ENCODE data around the gene CENPU. TPM values are rescaled to one million over a fixed set of nuclear protein-coding genes. Genes with fewer than 3 reads are reported as not detected.

CENPU gene
- total and polyA plus RNA-seq, 2 of the 8 experiments (the other 6 are each of a cell fraction or from before 2014, with no cell fraction given), result 32.1 to 122 TPM

DNA sequence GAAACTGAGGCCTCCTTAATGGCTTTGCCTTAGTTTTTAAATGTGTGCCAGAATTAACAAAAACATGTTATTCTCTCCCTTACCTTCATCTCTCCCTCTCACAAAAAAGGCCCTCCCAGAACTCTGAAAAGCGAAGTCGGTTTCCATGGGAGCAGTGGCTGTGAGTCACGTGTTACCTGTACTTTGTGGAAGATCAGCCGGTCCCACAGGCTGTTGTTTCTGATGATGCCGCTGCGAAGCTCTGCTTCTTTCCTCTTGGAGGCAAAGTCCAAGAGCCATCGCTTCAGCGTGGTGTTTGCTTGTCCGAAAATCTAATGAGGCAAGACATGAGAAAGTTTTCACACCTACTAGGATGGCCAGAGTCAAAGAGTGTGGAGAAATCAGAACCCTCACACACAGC, 32.5 kb upstream of the CENPU start:
- ChIA-PET POLR2A (ENCODE audit: partially characterized antibody) (interaction anchor here (1.0 kb wide), 1 partner anchor 33 kb away, joined by 3 read pairs; no protein-coding TSS in a partner anchor), CTCF (ENCODE audit: partially characterized antibody) (interaction anchor here (0.5 to 1.8 kb wide), 9 partner anchors 17 to 368 kb away, joined by 3 to 8 read pairs (median 4); no protein-coding TSS in a partner anchor)
- FAIRE-seq (no peak), DNase-seq (ENCODE audit: low read depth in 1 of 2, low spot score in 2 of 2) (no peak)
- Histone ChIP-seq H3K56ac (replicated peaks; ENCODE audit: insufficient read length, low read depth, low read length) (no peak overlapping the region), H4K91ac (replicated peaks; ENCODE audit: insufficient read length, low read length) (no peak overlapping the region), H3K4me2 (ENCODE audit: insufficient read depth in 1 of 2, low read depth in 2 of 2, low read length in 2 of 2) (no peak overlapping the region), H2BK15ac (ENCODE audit: low read length) (no peak overlapping the region), H3K36me3 (ENCODE audit: control insufficient read depth in 2 of 4, insufficient read depth in 4 of 4, low read length in 3 of 4) (no peaks in the 10 kb centered on the region), H3K27ac (ENCODE audit: low read depth, low read length) (no peak overlapping the region), H3K4me1 (replicated peaks in 1 of 4; ENCODE audit: control insufficient read depth in 3 of 4, insufficient read depth in 4 of 4, low read length in 3 of 4) (no peaks in the 10 kb centered on the region), H3K9me3 (ENCODE audit: insufficient read depth in 2 of 2, low read depth in 1 of 2, low read length in 1 of 2) (no peaks in the 10 kb centered on the region), H3K14ac (ENCODE audit: insufficient read length) (no peak overlapping the region), H3K79me2 (ENCODE audit: control insufficient read depth in 1 of 2, insufficient read depth in 2 of 2, low read length in 2 of 2) (no peaks in the 10 kb centered on the region), H3K4me3 (ENCODE audit: extremely low read depth in 1 of 4, insufficient read depth in 2 of 4, low read depth in 3 of 4, low read length in 4 of 4) (no peak overlapping the region), H3K23ac (ENCODE audit: insufficient read length) (no peak overlapping the region), H2BK120ac (replicated peaks; ENCODE audit: low read depth, low read length) (no peak overlapping the region), H4K5ac (ENCODE audit: insufficient read length, low read depth, low read length) (no peak overlapping the region), H3K18ac (ENCODE audit: extremely low read depth, low read length) (no peak overlapping the region), H3K9ac (replicated peaks in 1 of 4; ENCODE audit: extremely low read depth in 1 of 4, low read depth in 3 of 4, low read length in 3 of 4) (no peak overlapping the region; a peak in 1 of 7 replicates), H3K79me1 (ENCODE audit: low read depth, low read length) (no peaks in the 10 kb centered on the region), H2AK5ac (ENCODE audit: low read depth, low read length) (no peak overlapping the region), H3K27me3 (replicated peaks in 1 of 4; ENCODE audit: control insufficient read depth in 3 of 4, extremely low read depth in 1 of 4, insufficient read depth in 3 of 4, low read length in 3 of 4) (no peaks in the 10 kb centered on the region), H4K20me1 (replicated peaks in 1 of 2; ENCODE audit: control insufficient read depth in 1 of 2, insufficient read depth in 2 of 2, low read length in 2 of 2) (no peaks in the 10 kb centered on the region), H2AFZ (ENCODE audit: low read length) (no peak overlapping the region), H3K23me2 (ENCODE audit: low read depth, low read length) (no peaks in the 10 kb centered on the region), H4K8ac (ENCODE audit: extremely low read depth, insufficient read depth, low read length) (no peak overlapping the region), H2BK5ac (ENCODE audit: low read depth, low read length) (no peak overlapping the region), H3K4ac (replicated peaks; ENCODE audit: insufficient read length, low read depth, low read length) (no peak overlapping the region), H2BK12ac (ENCODE audit: low read depth, low read length) (no peak overlapping the region), H2BK20ac (ENCODE audit: low read length) (no peak overlapping the region)
- WGBS, 2 experiments (ENCODE audit: extremely low coverage in 1 of 2, insufficient coverage in 1 of 2, insufficient read length in 1 of 2, insufficient replicate concordance in 2 of 2, low coverage in 1 of 2, low lambda C conversion rate in 2 of 2, missing lambda C conversion rate in 1 of 2), result 92% methylated on average over 9 of the region's 9 CpGs; no CpG with 5 or more reads in 1 of the 2 experiments
- TF ChIP-seq HDAC2 (IDR thresholded peaks at IDR 0.05; ENCODE audit: borderline replicate concordance in 1 of 2, low read depth in 2 of 2, low read length in 2 of 2) (no peak), CBX5 (IDR thresholded peaks at IDR 0.05; ENCODE audit: low read depth, low read length) (no peak), CHD2 (IDR thresholded peaks at IDR 0.05; ENCODE audit: low read length) (no peak), TAF7 (optimal IDR thresholded peaks at IDR 0.05; ENCODE audit: borderline replicate concordance, low read depth, low read length) (no peak), SUZ12 (IDR thresholded peaks at IDR 0.05; ENCODE audit: low read length) (no peak), SRF (IDR thresholded peaks at IDR 0.05; ENCODE audit: low read depth, low read length) (no peak), SP2 (IDR thresholded peaks at IDR 0.05; ENCODE audit: low read length) (no peak), TCF12 (IDR thresholded peaks at IDR 0.05; ENCODE audit: low read depth, low read length) (no peak)
- TF ChIP-seq, protein P1, sequence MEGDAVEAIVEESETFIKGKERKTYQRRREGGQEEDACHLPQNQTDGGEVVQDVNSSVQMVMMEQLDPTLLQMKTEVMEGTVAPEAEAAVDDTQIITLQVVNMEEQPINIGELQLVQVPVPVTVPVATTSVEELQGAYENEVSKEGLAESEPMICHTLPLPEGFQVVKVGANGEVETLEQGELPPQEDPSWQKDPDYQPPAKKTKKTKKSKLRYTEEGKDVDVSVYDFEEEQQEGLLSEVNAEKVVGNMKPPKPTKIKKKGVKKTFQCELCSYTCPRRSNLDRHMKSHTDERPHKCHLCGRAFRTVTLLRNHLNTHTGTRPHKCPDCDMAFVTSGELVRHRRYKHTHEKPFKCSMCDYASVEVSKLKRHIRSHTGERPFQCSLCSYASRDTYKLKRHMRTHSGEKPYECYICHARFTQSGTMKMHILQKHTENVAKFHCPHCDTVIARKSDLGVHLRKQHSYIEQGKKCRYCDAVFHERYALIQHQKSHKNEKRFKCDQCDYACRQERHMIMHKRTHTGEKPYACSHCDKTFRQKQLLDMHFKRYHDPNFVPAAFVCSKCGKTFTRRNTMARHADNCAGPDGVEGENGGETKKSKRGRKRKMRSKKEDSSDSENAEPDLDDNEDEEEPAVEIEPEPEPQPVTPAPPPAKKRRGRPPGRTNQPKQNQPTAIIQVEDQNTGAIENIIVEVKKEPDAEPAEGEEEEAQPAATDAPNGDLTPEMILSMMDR (IDR thresholded peaks at IDR 0.05; ENCODE audit: control extremely low read depth in 1 of 3, insufficient read depth in 1 of 3, low read depth in 1 of 3, low read length in 3 of 3), result no peak
- TF ChIP-seq, protein P2, sequence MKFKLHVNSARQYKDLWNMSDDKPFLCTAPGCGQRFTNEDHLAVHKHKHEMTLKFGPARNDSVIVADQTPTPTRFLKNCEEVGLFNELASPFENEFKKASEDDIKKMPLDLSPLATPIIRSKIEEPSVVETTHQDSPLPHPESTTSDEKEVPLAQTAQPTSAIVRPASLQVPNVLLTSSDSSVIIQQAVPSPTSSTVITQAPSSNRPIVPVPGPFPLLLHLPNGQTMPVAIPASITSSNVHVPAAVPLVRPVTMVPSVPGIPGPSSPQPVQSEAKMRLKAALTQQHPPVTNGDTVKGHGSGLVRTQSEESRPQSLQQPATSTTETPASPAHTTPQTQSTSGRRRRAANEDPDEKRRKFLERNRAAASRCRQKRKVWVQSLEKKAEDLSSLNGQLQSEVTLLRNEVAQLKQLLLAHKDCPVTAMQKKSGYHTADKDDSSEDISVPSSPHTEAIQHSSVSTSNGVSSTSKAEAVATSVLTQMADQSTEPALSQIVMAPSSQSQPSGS (IDR thresholded peaks at IDR 0.05; ENCODE audit: low read length), result no peak

All from H1 (cell line).